GM18517 (cell line): ENCODE data around the gene RAB3IP.
A peak's percentile ranks its signal among the peaks of the same experiment; 100 is the strongest.

ENCODE experiments used
- ATAC-seq: cut with Tn5 transposase; IDR thresholded peaks from one replicate; pipeline ENCODE4 v1.9.1; 2021; ENCODE audit warnings: mild to moderate bottlenecking, moderate library complexity; ENCODE audit not compliant: unreplicated experiment

The RAB3IP gene

DNA sequence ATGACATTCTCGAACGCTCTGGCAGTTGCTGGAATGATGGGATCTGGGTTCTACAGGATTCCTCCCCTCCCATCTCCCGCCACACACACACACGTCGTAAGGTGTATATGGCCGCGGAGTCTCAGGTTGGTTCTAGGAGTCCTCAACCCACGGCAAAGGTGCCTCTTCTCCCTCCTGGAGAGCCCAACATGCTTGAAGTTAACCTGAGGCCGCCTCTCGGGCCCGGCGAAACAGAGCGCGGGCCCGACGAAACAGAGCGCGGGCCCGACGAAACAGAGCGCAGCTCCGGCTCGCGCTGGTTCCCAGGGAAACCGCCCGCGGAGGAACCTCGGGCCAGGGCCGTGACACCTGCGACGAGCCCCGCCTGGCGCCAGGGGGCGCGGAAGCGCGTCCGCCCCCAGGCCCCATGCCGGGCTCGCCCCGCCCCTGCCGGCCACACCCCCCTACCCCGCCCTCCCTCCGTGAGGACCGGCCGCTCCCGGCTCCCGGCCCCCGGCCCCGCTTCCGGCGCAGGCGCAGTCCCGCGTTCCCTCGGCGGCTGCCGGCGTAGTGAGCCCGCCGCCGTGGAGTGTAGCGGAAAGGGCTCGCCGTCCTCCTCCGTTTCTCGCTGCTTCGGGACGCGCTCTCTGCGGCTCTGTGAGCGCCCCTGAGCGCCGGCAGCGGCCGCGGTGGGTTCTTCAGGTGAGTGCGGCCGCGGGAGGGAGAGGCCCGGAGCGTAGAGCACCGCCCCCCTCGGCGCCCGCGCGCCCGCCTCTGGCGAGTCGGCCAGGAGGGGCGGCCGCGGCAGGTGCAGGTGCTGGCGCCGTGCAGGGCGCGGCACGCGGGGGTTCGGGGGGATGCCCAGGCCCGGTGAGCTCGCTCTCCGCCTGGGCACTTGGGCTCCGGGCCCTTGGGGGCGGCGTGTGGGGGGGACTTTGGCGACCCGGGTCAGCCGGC is at the start of gene RAB3IP:
RAB3IP (plus strand) TSS at position 510 of the 936 bp plus-strand sequence. CDS start 16,549 bp downstream, outside the sequence.
- peak; percentile 76 for ATAC-seq

DNA sequence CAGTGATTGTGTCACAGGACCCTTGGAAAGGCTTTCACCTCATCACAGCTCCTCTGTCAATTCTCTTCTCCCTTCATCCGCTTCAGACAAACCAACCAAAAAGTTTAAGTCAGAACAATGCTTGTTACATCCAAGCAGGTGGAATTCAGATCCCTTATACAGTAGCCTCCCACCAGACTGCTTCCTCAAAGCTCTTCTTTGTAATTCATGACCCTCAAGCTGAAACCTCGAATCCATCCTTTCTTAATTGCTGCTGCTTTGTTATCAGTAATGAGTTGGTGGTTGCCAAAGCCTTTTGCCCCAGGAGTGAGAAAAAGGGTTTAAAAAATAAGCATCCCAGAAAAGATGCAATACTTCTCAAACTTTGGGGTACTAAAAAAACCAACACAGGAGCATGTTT is 49.0 kb upstream of the RAB3IP start:
- no peak for ATAC-seq

GRCh38 chr12:69694123-69694522 is 44.5 kb upstream of the RAB3IP start:
- no peak for ATAC-seq

DNA sequence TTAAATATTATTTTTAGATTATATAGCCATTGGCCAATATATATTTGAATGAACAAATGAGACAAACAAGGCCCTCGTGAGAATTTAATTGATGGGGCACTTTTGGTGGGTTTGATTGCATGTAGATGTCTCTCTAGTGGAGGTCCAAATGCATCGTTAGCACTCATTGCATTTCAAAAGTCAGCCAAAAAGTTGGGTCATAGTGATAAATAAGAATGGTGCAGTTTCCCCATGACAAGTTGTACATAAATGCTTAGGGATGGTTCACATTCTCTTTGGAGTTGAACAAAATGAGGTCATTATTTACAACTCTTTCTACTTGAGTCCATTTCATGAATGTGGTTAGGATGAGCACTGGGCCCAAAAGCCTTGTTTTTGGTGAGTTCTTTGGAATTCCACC is 40.6 kb upstream of the RAB3IP start:
- ATAC-seq, result no peak

GRCh38 chr12:69698769-69699540 is 39.7 kb upstream of the RAB3IP start, which contains the start of gene BEST3:
TSS of gene BEST3 (minus strand) at chr12:69699303. CDS start at chr12:69697798, 1,505 bp downstream.
- no peak for ATAC-seq

DNA sequence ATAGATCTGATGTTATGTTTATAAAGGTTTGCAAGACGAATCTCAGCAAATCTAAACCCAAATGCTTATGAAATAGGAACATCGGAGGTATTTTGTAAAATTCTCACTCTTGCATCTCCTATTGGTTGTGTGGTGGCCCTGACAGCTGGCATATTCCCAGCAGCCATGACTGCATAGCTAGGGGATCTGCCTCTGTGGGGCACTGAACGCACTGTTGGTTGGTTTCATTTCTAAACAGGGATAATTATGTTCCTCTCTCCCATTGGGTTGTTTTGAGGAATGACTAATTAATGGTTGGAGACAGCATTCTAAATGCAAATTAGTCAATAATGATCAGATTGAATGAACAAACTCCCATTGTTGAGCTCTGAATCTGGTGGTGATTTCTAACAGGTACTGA is 36.8 kb upstream of the RAB3IP start:
- no peak for ATAC-seq

DNA sequence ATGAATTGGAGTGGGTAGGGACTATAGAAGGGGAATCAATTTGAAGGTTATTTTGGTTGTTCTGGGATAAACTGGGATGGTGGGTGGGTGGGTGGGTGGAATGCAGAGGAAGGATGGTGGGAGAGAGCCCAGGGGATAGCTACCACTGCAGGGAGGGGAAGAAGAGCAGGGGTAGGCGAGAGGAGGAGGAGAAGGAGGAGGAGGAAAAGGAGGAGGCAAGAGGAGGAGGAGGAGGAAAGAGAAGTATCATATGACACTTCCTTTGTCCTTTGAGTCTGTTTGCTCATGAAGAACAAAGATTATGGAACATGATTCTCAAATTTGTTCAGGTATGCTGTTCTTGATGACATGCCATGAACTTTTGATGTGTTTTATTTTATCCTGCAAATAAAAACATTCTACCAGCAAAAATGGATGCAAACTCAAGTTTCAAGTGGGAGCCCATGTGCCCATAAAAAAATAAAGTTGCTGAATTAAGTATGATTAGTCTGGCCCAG is 35.5 kb upstream of the RAB3IP start:
- no peak for ATAC-seq

GRCh38 chr12:69704357-69704756 is 34.3 kb upstream of the RAB3IP start:
- ATAC-seq, result no peak

DNA sequence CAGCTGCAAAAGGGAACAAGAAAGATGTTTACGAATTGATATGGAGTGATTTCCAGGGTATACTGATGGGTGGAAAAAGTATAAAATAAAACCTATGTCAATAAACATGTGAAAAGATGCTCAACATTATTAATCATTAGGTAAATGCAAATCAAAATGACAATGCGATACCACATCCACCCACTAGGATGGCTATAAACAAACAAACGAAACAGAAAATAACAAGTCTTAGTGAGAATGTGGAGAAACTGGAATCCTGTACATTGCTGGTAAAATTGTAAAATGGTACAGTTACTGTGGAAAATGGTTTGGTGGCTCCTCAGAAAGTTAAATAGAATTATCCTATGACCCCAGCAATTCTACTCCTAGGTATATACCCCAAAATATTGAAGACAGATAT is 30.0 kb upstream of the RAB3IP start:
- no peak for ATAC-seq

- no peak for ATAC-seq
Measured at GRCh38 chr12:69712826-69713225, 25.8 kb upstream of the RAB3IP start.

DNA sequence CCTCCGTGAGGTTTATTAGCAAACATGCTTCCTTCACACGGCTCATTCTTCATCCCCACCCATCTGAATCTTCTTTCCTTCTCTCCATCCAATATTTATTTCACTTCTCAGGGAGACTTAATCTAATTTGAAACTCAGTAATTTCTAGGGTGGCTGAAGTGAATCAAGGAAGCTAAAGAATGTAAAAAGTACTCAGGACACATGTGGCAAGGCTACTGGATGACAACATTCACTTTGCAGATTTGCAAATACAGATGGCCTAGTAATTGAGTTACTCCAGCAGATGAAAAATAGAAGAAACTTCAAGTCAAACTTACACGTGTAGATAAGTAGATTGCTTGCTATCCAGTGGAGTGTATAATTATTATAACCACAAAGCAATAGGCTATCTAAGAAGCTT is 24.1 kb upstream of the RAB3IP start:
- no peak for ATAC-seq

- no peak for ATAC-seq
Measured at GRCh38 chr12:69719336-69720316, 19.0 kb upstream of the RAB3IP start.

DNA sequence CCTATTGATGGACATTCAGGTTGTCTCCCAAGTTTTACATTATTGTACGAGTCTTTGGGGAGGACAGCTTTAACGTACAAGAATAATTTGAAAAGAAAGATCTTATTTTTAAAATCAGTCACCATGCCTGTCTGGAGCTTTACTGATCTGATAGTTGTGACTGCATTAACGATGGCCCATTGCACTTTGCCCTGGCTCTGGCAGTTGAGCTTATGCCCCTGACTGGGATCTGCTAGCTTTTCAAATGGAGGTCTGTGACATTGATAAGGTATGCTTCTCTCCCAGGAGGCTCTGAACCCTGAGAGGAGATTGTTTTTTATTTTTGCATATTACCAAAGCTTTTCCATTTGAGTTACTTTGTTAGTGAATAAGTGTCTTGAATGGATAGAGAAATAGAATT is 17.9 kb upstream of the RAB3IP start:
- no peak for ATAC-seq

DNA sequence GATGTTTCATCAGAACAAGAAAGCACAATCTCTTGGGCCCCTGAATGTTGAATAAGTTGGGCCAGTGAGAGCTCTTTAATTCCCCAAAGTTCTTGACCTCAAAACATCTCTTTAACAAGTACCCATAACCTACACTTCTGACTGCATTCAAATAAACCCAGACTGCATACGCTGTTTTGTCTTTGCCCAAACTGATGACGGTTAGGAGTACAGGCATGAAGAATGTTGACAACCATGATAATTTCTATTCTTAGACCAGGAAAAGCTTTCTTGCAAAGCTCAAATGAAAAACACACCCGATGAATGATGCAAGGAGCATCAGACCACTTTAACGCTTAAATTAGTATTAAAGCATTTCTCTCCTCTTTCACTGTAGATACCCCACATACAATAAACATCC is 11.7 kb upstream of the RAB3IP start:
- no peak for ATAC-seq

- ATAC-seq, result no peak
Measured at GRCh38 chr12:69732088-69732487, 6.6 kb upstream of the RAB3IP start.

- no peak for ATAC-seq
Measured at GRCh38 chr12:69733638-69734037, 5.0 kb upstream of the RAB3IP start.

DNA sequence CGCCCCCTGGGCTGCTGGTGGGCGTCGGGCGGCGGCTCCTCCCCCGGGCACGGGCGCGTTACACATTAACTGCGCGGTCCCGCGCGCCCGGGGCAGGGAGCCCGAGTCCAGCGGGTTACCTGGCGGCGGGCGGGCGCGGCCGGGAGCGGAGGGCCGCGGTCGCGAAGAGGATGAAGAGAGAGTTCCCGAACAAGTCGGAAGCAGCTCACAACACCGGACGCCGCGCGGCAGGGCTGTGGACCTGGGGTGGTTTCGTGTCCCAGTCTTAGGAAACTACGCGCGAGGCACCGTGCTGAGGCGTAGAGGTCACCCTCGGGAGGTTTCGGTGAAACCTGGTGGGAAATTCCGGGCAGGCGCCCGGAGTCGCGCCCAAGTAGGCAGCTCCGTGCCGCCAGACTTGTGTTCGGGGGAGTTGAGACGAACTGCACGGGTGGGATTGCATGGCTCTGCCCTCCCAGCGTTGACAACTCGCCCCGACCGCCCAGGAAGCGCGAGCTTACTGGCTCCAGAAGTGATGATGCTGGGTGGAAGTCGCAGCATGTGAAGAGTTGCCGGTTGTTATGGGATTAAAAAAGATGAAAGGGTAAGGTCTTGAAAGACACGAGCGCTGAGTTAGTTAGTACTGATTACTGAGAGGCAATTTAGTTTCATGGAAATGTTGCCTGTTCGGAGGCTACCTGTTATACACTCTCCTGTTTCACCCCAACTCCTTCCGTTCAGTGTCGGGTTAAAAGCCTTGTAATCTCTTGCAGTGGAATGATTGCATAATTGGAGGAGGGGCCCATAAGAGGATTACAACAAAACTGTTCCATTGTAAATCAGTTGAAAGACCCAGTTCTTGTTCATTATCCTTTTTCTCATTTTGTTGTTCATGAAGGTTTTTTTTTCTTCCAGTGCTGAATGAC is 879 bp downstream of the RAB3IP start:
- ATAC-seq, result peak; percentile 48

DNA sequence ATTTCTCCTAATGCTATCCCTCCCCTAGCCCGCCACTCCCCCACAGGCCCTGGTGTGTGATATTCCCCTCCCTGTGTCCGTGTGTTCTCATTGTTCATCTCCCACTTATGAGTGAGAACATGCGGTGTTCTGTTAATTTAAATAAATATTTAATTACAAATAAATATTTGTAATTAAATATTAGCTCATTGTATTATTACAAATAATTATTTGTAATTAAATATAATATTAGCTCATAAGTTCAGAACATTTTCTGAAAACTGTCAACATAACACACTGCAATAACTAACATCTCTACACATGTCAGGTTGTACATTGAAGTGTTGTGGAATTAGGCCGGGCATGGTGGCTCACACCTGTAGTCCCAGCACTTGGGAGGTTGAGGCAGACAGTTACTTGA is 5.4 kb downstream of the RAB3IP start:
- ATAC-seq, result no peak

GRCh38 chr12:69751476-69751875 is 12.8 kb downstream of the RAB3IP start:
- ATAC-seq, result no peak
